K562 (cell line): ENCODE data around the gene HARS1. TPM values are rescaled to one million over a fixed set of nuclear protein-coding genes. Genes with fewer than 3 reads are reported as not detected.

Experiments used
- BCOR ChIP-seq: fragments of 450-650 bp; IDR thresholded peaks from 2 replicates; pipeline ENCODE4 v1.6.1; 2016
- CSDE1 ChIP-seq, 2 experiments: fragments of 450-650 bp; IDR thresholded peaks; 2 replicates each; pipeline ENCODE4 v1.6.1; 2016; ENCODE audit warnings: mild to moderate bottlenecking in 1 of 2
- E2F1 ChIP-seq: sonication (generic); formaldehyde crosslinking; IDR thresholded peaks from 2 replicates; pipeline ENCODE4 v1.8.1; 2023; ENCODE audit warnings: mild to moderate bottlenecking, missing genetic modification reagents, moderate library complexity
- ESRRA ChIP-seq: fragments of 450-650 bp; IDR thresholded peaks from 2 replicates; pipeline ENCODE4 v1.6.1; 2014; ENCODE audit warnings: low read depth, mild to moderate bottlenecking, moderate library complexity, borderline replicate concordance
- HBP1 ChIP-seq: fragments of 450-650 bp; formaldehyde crosslinking; IDR thresholded peaks from 2 replicates; pipeline ENCODE4 v1.4.0; 2022; ENCODE audit warnings: missing genetic modification characterization
- HNRNPLL ChIP-seq: fragments of 200-400 bp; formaldehyde crosslinking; IDR thresholded peaks from 2 replicates; pipeline ENCODE4 v1.6.1; 2017; ENCODE audit warnings: low read length, low read depth, mild to moderate bottlenecking; ENCODE audit not compliant: poor library complexity, severe bottlenecking
- MLLT1 ChIP-seq, 2 experiments: fragments of 450-650 bp; IDR thresholded peaks; 2 replicates each; pipeline ENCODE4 v1.6.1; 2016
- MNT ChIP-seq, 2 experiments: fragments of 450-650 bp; conservative IDR thresholded peaks; 2 replicates each; pipeline ENCODE4 v1.6.1; 2017; ENCODE audit warnings: mild to moderate bottlenecking in 2 of 2, moderate library complexity in 2 of 2
- NEUROD1 ChIP-seq: fragments of 150-350 bp; IDR thresholded peaks from 2 replicates; pipeline ENCODE4 v1.6.1; 2014; ENCODE audit warnings: borderline replicate concordance, low read length, low read depth; ENCODE audit not compliant: partially characterized antibody
- OTX1 ChIP-seq: fragments of 450-650 bp; formaldehyde crosslinking; IDR thresholded peaks from 2 replicates; pipeline ENCODE4 v1.4.0; 2022; ENCODE audit warnings: mild to moderate bottlenecking
- PTTG1 ChIP-seq: fragments of 450-650 bp; IDR thresholded peaks from 2 replicates; pipeline ENCODE4 v1.6.1; 2016; ENCODE audit warnings: low read depth, mild to moderate bottlenecking, missing genetic modification characterization, missing compliant biosample characterization
- SAFB ChIP-seq: fragments of 200-400 bp; formaldehyde crosslinking; IDR thresholded peaks from 2 replicates; pipeline ENCODE4 v1.6.1; 2017; ENCODE audit warnings: low read depth, low read length, borderline replicate concordance
- SETDB1 ChIP-seq: IDR thresholded peaks from one replicate; pipeline ENCODE4 v1.6.1; 2012; ENCODE audit warnings: low read length, control low read depth, inconsistent platforms
- SNAPC5 ChIP-seq: fragments of 250-450 bp; sonication (Bioruptor Pico); IDR thresholded peaks from 2 replicates; pipeline ENCODE4 v1.8.0; 2021; ENCODE audit warnings: moderate library complexity, mild to moderate bottlenecking, inconsistent platforms
- SNIP1 ChIP-seq: fragments of 450-650 bp; IDR thresholded peaks from 2 replicates; pipeline ENCODE4 v1.7.1; 2017; ENCODE audit warnings: low read depth, mild to moderate bottlenecking
- TAF7 ChIP-seq: fragments of 450-650 bp; IDR thresholded peaks from 2 replicates; pipeline ENCODE4 v1.6.1; 2016; ENCODE audit warnings: missing genetic modification characterization, missing compliant biosample characterization
- XRCC3 ChIP-seq: fragments of 450-650 bp; IDR thresholded peaks from 2 replicates; pipeline ENCODE4 v1.6.1; 2017; ENCODE audit warnings: mild to moderate bottlenecking, moderate library complexity
- ZNF184 ChIP-seq: sonication (generic); formaldehyde crosslinking; IDR thresholded peaks from 2 replicates; pipeline ENCODE4 v1.5.0; 2020; ENCODE audit warnings: missing genetic modification reagents
- ZNF212 ChIP-seq: fragments of 450-650 bp; formaldehyde crosslinking; IDR thresholded peaks from 2 replicates; pipeline ENCODE4 v1.4.0; 2020; ENCODE audit warnings: mild to moderate bottlenecking
- ZNF253 ChIP-seq: fragments of 250-450 bp; sonication (Bioruptor Pico); conservative IDR thresholded peaks from 2 replicates; pipeline ENCODE4 v1.6.1; 2021; ENCODE audit warnings: mild to moderate bottlenecking
- ZNF583 ChIP-seq: fragments of 250-450 bp; sonication (Bioruptor Pico); IDR thresholded peaks from 2 replicates; pipeline ENCODE4 v1.4.0; 2020
- ZNF780A ChIP-seq: fragments of 250-450 bp; sonication (Bioruptor Pico); IDR thresholded peaks from 2 replicates; pipeline ENCODE4 v1.5.0; 2021; ENCODE audit warnings: mild to moderate bottlenecking
- polyA plus RNA-seq, 8 experiments: library from polyadenylated mRNA; depleted of rRNA in 4 of 8; stranded (reverse) in 5 of 8; unstranded in 3 of 8; fragments of >200 nt; fragmentation: Nextera tagmentation in 2 of 8; fragmentation: Illumina TruSeq in 1 of 8; extraction: Ambion mirVana in 2 of 8; extraction: Trizol in 1 of 8; gene quantifications; 2 replicates each; pipeline versions ENCODE4 v1.2.1 to v1.2.3, GENCODE V29; 2011 to 2014; ENCODE audit warnings: inconsistent platforms in 1 of 8, missing spikeins in 1 of 8
- total RNA-seq, 7 experiments: library from RNA; depleted of rRNA in 6 of 7; stranded (reverse); fragments of >200 nt in 6 of 7; fragmentation: Illumina TruSeq in 2 of 7; extraction: Trizol in 2 of 7; gene quantifications; 2 replicates each; pipeline versions ENCODE4 v1.2.1 to v1.2.3, GENCODE V29; 2011 to 2021; ENCODE audit warnings: low replicate concordance in 1 of 7

The HARS1 gene
- total and polyA plus RNA-seq, 9 of the 15 experiments (the other 6 are each of a cell fraction or from before 2014, with no cell fraction given): 13.5 to 88.5 (median 75.2) TPM

- peak in 1 of 2 experiments; percentile 66; a peak in 2 of 4 replicates for TF ChIP-seq MLLT1 (IDR thresholded peaks at IDR 0.05)
- no peak; a peak in 1 of 4 replicates for TF ChIP-seq CSDE1 (IDR thresholded peaks at IDR 0.05)
- peak; percentile 86 for TF ChIP-seq HNRNPLL
- peak; percentile 79 to 92 for TF ChIP-seq MNT (conservative IDR thresholded peaks at IDR 0.05)
- no peak for TF ChIP-seq NEUROD1
- TF ChIP-seq HBP1: peak; percentile 90
- no peak; the same call in 1 of the 2 replicates for TF ChIP-seq SAFB
- TF ChIP-seq ZNF212 (CRISPR knock-in tag): no peak
- TF ChIP-seq SNAPC5: no peak
- TF ChIP-seq SETDB1: no peak
- no peak for TF ChIP-seq PTTG1
- TF ChIP-seq ZNF253 (CRISPR knock-in tag): no peak
- TF ChIP-seq TAF7: peak; percentile 70
- TF ChIP-seq OTX1 (CRISPR knock-in tag): no peak
- no peak for TF ChIP-seq ZNF780A (CRISPR knock-in tag)
- TF ChIP-seq SNIP1: peak; percentile 83
- TF ChIP-seq E2F1 (CRISPR knock-in tag): 0 out of 2 replicates have a peak, but pooled peaks have one; percentile 44
- TF ChIP-seq ZNF184 (CRISPR knock-in tag): no peak
- peak; percentile 55 for TF ChIP-seq BCOR
- TF ChIP-seq ESRRA: peak; percentile 60; the same call in 1 of the 2 replicates
- TF ChIP-seq ZNF583 (CRISPR knock-in tag): no peak
- TF ChIP-seq XRCC3: no peak
Observed at GRCh38 chr5:140690941-140691924, at the start of gene HARS1, which contains the start of gene HARS2 (continued).
